GM06990 (cell line): Measurements from ENCODE around the gene ADAMTSL5.

ENCODE experiments used
- DNase-seq: peaks from one replicate; pipeline ENCODE4 v3.0.0-alpha.2; 2011; ENCODE audit not compliant: insufficient read length; ENCODE audit errors: extremely low read depth
- H3K27me3 ChIP-seq: replicated peaks from 2 replicates; pipeline ENCODE4 v1.6.0; 2011; ENCODE audit warnings: low read length; ENCODE audit not compliant: control insufficient read depth, insufficient read depth
- H3K36me3 ChIP-seq: 2 replicates; pipeline ENCODE4 v1.5.1; 2011; ENCODE audit warnings: low read length; ENCODE audit not compliant: control insufficient read depth, insufficient read depth
- H3K4me3 ChIP-seq: replicated peaks from 2 replicates; pipeline ENCODE4 v1.5.1; 2011; ENCODE audit warnings: low read depth, mild to moderate bottlenecking, control low read depth, low read length
- CTCF ChIP-seq: IDR thresholded peaks from 2 replicates; pipeline ENCODE4 v1.5.1; 2011; ENCODE audit warnings: low read length, control low read depth, mild to moderate bottlenecking, inconsistent platforms; ENCODE audit not compliant: insufficient read depth, poor library complexity, severe bottlenecking

Gene ADAMTSL5

GRCh38 chr19:1507192-1507660, 5.6 kb downstream of the ADAMTSL5 start:
- H3K27me3 ChIP-seq, result no peaks in the 10 kb centered on the region; the same call in 1 of the 2 replicates
- H3K4me3 ChIP-seq, result no peak overlapping the region
- DNase-seq, result no peak

GRCh38 chr19:1505991-1506881, 6.6 kb downstream of the ADAMTSL5 start:
- Histone ChIP-seq H3K36me3 (no peaks in the 10 kb centered on the region), H3K27me3 (no peaks in the 10 kb centered on the region; the same call in 1 of the 2 replicates), H3K4me3 (no peak overlapping the region)
- TF ChIP-seq CTCF, result no peak
- DNase-seq, result no peak

More at GRCh38 chr19:1507192-1507660, 5.6 kb downstream of the ADAMTSL5 start:
- no peaks in the 10 kb centered on the region for H3K36me3 ChIP-seq
- no peak for TF ChIP-seq CTCF

- Histone ChIP-seq H3K27me3 (no peaks in the 10 kb centered on the region; the same call in 1 of the 2 replicates), H3K4me3 (no peak overlapping the region), H3K36me3 (no peaks in the 10 kb centered on the region)
- DNase-seq, result no peak
- no peak for TF ChIP-seq CTCF
Observed at GRCh38 chr19:1505012-1505411, 7.8 kb downstream of the ADAMTSL5 start.

GRCh38 chr19:1503925-1504773, 8.7 kb downstream of the ADAMTSL5 start:
- H3K27me3 ChIP-seq, result no peaks in the 10 kb centered on the region; the same call in 1 of the 2 replicates
- no peaks in the 10 kb centered on the region for H3K36me3 ChIP-seq
- no peak overlapping the region for H3K4me3 ChIP-seq
- no peak for TF ChIP-seq CTCF
- DNase-seq, result no peak

- peak; percentile 68 for DNase-seq
- H3K4me3 ChIP-seq, result no peak overlapping the region
- H3K36me3 ChIP-seq, result no peaks in the 10 kb centered on the region
- no peaks in the 10 kb centered on the region; the same call in 1 of the 2 replicates for H3K27me3 ChIP-seq
- peak; percentile 77 for TF ChIP-seq CTCF
Observed at GRCh38 chr19:1503089-1503924, 9.5 kb downstream of the ADAMTSL5 start.
